ENCODE data around the gene HTRA1.

GRCh38 chr10:122558452-122558851 lies 97.1 kb downstream of the HTRA1 start:
- TF ChIP-seq POLR2AphosphoS5 (IDR thresholded peaks at IDR 0.05; ENCODE audit: low read depth, low read length) (no peak), TAF1 (IDR thresholded peaks at IDR 0.05; ENCODE audit: borderline replicate concordance, insufficient read depth, low read length) (no peak), REST (IDR thresholded peaks at IDR 0.05; ENCODE audit: insufficient read depth in 1 of 2, low read depth in 2 of 2, low read length in 2 of 2) (no peak)

All from PFSK-1 (cell line).